Head of caudate nucleus (tissue), 42 donors: ENCODE results near the gene TTC33.
"Not testable (repeated sequence)": the region's sequence is repeated elsewhere in the genome, so short reads cannot be mapped to it uniquely, and the experiment has no call there.

Experiments used
- DNase-seq, 42 donors: peaks; one replicate each; pipeline versions ENCODE4 v3.0.0 to v3.0.0-alpha.2; 2020 to 2021; ENCODE audit warnings: mixed read lengths in 7 of 42
- intact Hi-C: fragments of 100-400 bp; cut with DNase I; formaldehyde crosslinking; loops from one replicate; pipeline ENCODE4 v1.15.0; 2022

The TTC33 gene

DNA sequence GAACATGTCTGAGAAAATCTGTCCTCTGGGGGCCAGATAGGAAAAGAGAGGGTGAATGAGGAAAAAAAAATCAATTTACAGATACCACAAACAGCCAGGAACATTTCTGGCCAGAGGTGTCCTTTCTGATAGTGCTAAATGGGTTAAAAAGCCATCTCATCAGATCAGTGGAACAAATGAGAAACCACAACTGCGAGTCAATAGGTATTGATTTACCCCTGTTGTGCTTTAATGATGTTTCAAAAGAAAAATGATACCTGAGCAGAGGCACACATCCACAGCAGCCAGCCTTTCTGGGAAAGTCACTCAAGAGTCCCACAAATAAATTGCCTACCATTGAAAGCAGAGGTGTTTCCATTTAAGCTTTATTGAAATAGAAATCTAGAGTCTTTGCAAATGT lies 155.4 kb downstream of the TTC33 start:
- no peak for DNase-seq
- intact Hi-C loops, result no loop called here

DNA sequence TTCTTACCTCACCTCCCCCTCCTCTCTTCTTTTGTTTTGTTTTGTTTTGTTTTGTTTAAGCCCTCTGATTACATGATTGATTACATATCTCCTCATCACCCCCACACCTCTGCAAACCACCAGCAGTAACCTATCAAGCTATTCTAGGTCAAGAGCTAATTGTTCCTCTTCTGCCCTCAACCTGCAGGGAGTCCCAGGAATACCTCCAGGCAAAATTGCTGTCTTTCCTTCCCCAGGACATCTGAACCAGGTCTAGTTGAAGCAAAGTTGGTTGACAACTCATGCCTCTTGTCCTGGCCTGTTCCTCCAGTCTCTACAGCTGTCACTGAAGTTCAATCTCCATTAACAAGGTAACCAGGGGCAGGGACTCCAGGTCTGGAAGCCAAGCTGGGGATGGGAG lies 156.1 kb downstream of the TTC33 start:
- DNase-seq, result no peak
- intact Hi-C loops, result no loop called here

DNA sequence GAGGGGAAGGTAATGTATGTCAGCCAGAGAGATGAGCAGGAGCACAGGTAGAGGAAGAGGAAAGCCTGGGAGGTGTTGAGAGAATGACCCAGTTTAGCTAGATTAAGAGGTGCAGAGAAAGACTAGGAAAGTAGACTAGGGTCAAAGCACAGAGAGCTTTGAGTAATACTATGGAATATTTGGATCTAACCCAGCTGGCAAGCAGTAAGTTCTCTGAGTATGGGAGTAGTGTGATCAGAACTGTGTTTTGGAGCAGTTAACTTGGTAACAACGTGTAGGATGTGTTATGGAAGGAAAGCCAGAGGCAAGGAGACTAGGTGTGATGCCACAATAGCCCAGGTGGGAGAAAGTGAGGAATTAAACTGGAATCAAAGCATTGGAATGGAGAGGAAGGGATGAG lies 160.9 kb downstream of the TTC33 start:
- intact Hi-C loops, result no loop called here
- no peak for DNase-seq

DNA sequence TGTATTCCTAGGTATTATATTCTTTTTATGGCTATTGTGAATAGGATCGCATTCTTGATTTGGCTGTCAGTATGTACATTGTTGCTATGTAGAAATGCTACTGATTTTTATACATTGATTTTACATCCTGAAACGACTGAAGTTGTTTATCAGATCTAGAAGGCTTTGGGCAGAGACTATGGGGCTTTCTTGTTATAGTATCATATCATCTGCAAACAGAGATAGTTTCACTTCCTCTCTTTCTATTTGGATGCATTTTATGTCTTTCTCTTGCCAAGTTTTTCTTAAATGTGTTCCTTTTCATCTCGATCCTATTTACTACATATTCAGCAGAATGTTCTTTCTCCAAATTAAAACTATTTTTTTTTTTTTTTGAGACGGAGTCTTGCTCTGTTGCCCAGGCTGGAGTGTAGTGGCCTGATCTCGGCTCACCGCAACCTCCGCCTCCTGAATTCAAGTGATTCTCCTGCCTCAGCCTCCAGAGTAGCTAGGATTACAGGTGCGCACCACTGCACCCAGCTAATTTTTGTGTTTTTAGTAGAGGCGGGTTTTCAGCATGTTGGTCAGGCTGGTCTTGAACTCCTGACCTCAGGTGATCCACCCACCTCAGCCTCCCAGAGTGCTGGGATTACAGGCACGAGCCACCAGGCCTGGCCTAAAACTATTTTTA lies 163.9 kb downstream of the TTC33 start:
- DNase-seq, intact Hi-C loops: not testable (repeated sequence)

DNA sequence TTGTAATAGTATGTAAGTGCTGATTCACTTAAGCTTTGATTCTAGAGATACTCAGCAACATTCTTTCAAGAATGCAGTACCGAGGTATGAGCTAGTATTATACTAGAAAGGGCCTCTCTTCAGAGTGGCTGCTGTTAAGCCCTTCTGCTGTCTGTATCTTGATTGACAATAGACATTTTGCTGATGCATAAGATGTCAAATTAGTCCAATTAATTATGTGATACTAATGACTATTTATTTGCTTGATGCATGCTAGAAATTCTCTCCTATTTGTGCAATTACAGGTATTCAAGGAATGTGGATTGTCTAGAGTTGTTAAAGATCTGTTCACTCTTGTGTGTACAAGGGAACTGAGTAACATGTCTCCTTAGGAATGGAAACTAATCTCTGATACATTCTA lies 168.4 kb downstream of the TTC33 start:
- no peak for DNase-seq
- intact Hi-C loops, result no loop called here

DNA sequence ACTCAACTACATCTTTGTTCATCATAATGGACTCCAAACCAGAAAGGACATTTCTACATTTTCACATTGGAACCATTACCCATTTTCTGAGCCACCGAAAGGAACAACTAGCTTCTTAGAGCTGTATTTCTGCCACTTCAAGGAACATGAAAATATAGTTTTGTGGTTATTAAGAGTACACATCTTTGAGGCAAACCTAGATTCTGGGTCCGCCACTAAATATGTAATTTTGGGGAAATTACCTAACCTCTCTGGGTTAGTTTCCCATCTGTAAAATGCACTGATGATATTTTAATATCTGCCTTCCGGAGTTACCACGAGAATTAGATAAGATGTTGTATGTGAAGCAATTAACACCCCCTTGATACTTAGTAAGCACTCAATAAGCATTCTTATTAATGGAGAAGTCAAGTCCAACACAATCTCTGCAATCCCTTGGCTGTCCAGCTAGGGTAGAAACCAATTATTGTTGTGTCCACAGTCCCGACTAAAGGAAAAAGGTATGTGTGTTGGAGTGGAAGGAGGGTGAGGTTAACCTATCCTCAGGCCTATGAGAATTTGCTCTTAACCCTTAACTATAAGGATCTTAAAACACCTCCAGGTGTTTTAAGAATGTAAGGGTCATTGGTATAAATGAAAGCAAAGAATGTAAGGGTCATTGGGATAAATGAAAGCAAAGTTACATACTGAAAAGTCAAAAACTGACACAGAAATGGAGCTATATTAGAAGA lies 170.1 kb downstream of the TTC33 start:
- no peak for DNase-seq
- intact Hi-C loops, result no loop called here

DNA sequence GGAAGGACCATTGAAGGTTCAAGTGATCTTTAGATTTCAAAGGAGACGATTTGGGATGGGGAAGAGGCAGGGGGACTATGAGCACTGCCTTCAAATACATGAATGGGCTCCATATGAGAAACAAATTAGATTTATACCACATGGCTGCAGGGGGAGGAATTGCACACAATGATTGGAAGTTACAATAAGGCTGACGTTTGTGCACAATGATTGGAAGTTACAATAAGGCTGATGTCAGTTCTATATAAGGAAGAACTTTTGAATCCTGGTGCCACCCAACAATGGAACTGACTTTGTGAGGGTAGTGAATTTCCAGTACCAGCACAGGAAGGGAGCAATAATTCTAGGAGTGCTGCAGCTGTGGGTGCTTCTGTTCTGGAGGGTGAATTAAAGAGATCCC lies 171.7 kb downstream of the TTC33 start:
- intact Hi-C loops, result no loop called here
- DNase-seq, result no peak

DNA sequence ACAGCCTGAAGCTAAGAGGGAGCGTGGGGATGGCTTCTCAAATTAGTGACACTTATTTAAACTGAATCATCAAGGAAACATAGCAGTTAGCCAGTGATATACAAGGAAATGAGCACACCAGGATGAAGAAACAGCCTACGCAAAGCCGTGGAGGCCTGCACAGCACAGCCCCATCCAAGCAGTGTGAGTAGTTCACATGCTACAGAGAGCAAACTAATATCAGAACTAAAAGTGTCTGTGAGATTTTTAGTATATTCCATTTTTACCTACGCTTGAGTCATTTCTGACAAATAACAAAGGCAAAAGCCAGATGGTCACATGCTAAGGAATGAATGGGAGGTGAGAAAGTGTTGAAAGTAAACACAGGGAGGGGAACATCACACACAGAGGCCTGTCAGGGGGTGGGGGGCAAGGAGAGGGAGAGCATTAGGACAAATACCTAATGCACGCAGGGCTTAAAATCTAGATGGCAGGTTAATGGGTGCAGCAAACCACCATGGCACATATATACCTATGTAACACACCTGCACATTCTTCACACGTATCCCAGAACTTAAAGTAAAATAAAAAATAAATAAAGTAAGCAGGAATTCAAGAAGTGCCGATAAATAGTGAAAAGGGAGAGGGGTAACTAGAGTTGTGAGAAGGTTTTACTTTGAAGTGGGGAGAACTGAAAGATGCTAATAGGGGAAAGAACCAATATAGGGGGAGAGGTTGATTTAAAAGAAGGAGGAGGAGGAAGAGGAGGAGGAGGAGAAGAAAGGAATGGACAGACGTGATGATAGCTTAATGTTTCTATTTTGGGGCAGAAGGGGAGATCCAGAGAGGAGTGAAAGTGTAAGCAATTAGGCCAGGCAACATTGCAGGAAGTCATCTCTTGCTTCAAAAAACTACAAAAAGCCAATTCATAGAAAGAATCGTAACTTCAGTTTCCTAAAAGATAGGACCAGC lies 177.0 kb downstream of the TTC33 start:
- intact Hi-C loops, result no loop called here
- DNase-seq, result no peak

DNA sequence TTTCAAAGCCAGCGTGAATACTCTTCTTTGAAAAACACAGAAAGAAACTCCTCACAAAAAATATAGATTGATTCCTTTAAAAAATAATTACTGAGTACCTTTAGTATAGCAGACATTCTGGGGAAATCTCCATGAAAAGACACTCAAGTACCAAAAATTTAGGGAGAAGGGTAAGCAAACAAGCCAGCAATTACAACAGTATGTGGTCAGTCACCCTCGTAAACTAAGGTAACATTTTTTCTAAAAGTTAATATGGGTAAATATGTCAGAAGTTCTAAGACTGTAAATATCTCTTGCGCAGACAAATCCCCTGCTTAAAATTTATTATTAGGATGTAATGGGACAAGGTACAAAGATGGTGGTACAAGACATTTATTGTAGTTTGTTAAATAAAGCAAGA lies 178.0 kb downstream of the TTC33 start:
- DNase-seq, result no peak
- intact Hi-C loops, result no loop called here

DNA sequence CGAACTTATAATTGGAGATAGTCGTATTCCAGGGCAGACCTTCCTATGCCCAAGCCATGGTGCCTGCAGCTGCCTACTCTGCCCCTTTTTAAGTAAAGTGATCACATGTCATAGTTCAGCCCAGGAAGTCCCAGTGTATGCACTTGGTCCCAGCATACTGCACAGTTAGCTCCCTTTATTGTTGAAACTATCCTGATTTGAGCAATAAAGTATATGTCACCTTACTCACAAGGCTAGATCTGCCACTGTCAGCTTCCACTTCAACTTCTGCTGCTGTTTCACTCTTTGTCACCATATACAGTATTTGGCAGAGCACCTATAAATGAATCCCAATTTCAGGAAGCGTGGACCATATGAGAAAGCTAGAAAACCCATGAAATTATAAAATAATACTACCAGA lies 179.8 kb downstream of the TTC33 start:
- DNase-seq, result no peak
- intact Hi-C loops, result no loop called here

DNA sequence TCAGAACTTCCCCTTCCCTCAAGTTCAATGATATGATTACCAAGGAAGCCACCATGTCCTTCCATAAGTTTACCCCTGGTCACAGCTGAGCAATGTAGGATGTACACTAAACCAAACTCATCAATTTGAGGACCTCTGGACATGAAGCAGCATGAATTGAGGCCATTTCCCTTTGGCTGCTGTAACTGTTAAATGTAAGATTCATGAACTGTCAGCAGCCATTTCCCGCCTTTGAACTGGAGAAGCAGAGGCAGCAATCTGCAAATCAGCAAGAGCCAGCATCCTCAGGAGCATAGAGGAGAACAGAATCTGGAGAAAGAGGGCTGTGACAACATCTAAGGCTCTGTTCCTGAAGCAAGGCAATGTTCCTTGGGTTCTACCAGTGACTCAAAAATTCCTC lies 180.3 kb downstream of the TTC33 start:
- intact Hi-C loops, result no loop called here
- DNase-seq, result no peak

DNA sequence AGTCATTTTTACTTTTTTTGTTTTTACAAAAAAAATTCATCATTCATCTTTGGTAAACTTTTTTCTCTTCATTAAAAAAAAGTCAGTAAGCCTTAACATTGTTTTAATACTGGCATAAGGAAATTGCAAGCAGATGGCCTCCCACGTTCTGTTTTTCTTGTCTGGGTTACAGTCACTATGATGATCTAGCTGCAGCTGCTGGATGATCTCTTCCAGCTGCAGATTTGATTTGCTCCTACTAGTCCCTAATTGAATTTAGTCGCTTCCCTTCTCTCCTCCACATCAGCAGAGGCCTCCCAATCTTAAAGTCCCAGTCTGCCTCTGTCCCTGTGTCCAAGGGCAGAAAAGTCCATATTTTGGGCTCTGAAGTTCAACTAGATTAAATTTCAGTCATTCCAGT lies 182.8 kb downstream of the TTC33 start:
- no peak for DNase-seq

DNA sequence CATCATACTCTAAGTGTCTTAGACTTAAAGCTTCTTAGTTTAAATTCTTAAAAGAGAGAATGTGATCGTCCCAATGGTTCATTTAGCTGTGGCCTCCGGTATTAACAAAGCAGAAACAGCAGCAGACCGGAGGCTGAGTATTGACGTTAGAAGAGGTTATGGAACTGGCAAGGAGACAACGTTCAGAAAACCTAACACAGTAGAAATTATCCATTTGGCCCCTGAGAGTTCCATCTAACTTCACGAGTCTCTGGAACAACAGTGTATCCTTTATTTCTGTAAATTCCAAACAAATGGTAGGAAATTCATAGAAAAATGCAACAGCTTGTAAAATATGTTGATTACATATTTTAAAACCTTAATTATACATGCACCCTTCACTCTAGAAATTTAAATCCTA lies 183.4 kb downstream of the TTC33 start:
- no peak for DNase-seq
- intact Hi-C loops, result no loop called here

More for the DNA sequence above, 182.8 kb downstream of the TTC33 start:
- intact Hi-C loops, result no loop called here

DNA sequence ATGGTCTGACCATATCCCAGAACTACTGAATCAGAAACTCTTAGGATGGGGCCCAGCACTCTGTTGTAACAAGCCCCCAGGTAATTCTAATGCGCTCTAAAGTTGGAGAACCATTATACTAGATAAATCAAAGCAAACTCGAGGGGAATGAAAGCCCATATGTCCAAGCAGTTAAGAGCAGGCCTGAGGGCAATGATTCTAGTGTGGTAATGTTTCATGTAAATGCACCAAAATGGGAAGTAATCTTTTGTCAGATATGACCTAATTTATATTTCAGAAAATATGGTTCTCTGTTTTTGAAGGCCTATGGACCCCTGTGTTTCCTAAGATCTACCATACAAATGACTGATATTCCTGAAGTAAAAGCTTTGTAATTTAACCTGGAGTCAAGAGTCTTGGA lies 184.0 kb downstream of the TTC33 start:
- intact Hi-C loops, result no loop called here
- DNase-seq, result no peak

DNA sequence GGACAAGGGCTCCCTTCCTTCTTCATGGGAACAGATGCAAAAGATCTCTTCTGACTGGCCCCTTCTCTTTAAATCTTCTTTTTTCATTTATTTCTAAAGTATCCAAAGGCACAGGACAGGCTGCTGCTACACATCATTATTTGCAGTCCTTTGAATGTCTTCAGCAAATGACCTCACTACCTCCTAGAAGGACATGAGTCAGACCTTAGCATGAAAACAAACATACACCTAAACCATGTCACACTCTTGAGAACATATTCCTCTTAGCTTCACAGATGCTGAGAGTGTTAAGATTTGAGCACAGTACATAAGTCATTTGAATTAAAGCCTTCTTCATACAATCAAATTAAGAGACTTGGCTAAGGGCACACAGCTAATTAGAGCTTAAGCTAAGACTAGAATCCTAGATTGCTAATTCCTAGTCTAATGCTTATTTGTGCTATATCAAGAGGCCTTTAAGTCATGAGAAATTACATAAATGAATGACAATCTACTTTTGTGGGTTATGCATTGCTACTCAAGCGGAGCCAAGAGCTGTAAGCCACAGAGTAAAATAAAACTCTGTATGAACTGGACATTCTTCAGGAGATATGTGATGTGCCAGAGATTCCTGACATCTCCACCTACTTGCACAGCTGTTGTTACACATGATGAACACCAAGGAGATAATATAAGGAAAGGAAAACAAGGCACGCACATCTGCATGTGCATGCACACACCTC lies 185.2 kb downstream of the TTC33 start:
- intact Hi-C loops, result no loop called here
- DNase-seq, result no peak

DNA sequence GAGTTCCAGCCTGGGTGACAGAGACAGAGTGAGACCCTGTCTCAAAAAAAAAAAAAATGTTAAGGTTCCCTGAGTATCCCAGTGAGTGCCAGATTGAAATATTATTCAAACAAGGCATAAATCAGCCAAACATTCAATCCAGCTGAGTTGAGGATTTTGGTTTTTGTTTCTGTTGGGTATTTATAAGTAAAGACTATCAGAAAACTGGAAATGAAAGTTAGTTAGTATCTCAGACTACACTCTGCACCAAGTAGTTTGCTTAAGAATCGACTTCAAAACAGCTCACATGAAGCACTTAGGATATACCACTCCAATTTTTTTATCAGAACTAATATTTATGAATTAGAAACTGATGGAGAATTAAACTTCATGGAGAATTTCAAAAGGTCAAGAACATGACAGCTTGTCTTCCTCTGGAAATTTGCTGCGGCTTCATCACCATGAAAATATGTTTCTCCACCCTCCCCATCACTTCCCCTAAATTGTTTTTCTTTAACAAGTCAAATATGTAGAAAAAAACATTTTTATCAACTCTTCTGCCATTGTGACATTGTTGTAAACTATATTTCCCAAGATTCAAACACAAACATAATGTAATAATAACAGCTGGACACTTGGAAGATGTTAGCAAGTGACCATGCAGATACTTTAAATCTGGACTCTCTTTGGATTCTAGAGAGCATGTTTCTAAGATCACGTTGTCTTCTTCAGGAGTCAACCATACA lies 186.1 kb downstream of the TTC33 start:
- DNase-seq, result no peak
- intact Hi-C loops, result no loop called here

DNA sequence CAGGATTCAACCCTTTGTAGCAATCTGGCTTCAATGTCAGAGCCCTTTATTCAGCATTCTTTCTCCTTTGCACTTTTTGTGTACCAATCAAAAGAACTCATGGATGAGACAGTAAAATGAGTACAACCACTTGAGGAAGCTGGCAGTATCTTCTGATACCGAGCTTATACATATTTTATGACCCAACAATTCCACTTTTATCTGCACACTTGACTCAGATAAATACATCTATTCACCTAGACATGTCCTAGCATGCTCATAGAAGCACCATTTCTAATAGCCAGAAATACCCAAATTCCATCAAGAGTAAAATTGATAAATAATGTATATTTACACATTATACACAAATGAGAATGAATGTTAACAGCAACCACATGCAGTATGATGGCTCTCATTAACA lies 187.2 kb downstream of the TTC33 start:
- intact Hi-C loops, result no loop called here
- DNase-seq, result no peak

DNA sequence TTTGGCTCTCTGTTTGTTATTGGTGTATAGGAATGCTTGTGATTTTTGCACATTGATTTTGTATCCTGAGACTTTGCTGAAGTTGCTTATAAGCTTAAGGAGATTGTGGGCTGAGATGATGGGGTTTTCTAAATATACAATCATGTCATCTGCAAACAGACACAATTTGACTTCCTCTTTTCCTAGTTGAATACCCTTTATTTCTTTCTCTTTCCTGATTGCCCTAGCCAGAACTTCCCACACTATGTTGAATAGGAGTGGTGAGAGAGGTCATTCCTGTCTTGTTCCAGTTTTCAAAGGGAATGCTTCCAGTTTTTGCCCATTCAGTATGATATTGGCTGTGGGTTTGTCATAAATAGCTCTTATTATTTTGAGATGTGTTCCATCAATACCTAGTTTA lies 192.6 kb downstream of the TTC33 start:
- intact Hi-C loops, DNase-seq: not testable (repeated sequence)
